NK-92 (cell line): ENCODE measurements around the gene ADARB2.

ENCODE experiments used
- DNase-seq: peaks from one replicate; lab custom pipeline; 2025; ENCODE audit not compliant: unreplicated experiment; lab: John Stamatoyannopoulos, UW

Gene ADARB2

GRCh38 chr10:1200866-1201807 is 536.2 kb downstream of the ADARB2 start:
- no peak for DNase-seq

DNA sequence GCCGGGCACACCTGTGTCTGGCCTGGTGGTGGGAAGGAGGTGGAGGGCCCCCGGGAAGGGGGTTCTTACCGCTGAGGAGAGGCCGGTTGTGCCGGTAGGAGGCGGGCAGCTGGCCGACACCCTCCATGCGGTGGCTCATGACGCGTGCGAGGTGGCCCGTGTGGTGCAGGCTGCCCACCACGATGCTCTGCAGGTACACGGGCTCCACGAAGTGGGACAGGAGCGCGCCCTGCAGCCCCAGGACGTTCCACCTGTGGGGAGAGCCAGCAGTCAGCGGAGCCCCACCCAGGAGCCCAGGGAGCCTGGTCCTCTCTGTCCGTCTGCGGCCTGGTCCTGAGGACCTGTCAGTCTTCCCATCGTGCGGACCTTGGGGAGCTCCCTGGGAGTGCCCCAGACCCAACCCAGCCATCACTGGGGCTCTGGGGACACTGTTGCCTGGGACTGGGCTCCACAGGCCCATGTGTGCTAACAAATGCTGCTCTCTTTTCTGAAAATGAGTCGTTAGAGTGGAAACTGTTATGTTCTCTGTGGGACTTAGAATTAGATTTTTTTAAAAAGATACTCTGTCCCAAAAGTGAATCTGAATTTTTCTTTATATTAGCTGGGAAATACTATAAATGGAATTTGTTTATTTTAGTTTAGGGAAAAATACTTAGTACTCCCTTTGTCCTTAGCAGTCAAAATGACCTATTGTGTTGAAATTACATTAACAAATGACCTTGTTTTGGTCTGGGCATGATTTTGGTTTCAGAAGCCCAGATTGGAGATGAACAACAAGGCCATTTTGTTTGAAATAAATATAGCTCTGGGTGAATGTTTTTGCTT is 537.2 kb downstream of the ADARB2 start:
- no peak for DNase-seq

DNA sequence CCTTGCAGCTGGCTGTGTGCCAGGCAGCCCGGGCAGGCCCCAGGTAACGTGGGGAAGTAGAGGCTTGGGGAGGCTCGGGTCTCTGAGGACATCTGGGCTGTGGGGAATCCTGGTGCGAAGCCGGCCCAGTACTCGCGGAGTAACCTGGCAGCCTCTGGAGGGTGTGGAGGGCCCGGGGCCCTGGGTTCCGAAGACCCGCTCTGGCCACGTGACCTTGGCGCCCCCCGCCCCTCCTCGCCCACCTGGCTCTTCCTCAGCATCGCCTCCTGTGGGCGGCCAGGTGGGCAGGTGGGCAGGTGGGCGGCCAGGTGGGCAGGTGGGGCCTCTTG is 538.0 kb downstream of the ADARB2 start:
- DNase-seq = no peak

GRCh38 chr10:1198453-1199344 is 538.6 kb downstream of the ADARB2 start:
- no peak for DNase-seq

- no peak for DNase-seq
These were observed 539.9 kb downstream of the ADARB2 start for GRCh38 chr10:1197384-1197783.

DNA sequence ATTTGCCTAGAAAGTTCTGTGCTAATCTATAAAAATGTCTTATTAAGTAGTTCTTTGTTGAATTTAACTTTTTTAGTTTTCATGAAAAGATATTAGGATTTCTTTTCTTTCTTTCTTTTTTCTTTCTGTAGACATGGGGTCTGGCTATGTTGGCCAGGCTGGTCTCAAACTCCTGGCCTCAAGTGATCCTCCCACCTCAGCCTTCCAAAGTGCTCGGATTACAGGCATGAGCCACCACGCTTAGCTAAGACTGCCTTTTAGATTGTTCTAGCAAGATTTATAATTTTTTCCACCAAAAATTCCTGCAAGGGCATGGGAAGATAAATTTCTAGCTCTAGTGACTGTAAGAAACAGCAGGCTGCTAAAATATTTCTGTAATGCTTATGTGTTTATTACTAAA is 540.7 kb downstream of the ADARB2 start:
- no peak for DNase-seq

GRCh38 chr10:1195828-1196227 is 541.5 kb downstream of the ADARB2 start:
- DNase-seq = no peak

GRCh38 chr10:1194161-1194560 is 543.2 kb downstream of the ADARB2 start:
- DNase-seq = no peak

GRCh38 chr10:1193561-1193960 is 543.8 kb downstream of the ADARB2 start:
- DNase-seq = no peak

DNA sequence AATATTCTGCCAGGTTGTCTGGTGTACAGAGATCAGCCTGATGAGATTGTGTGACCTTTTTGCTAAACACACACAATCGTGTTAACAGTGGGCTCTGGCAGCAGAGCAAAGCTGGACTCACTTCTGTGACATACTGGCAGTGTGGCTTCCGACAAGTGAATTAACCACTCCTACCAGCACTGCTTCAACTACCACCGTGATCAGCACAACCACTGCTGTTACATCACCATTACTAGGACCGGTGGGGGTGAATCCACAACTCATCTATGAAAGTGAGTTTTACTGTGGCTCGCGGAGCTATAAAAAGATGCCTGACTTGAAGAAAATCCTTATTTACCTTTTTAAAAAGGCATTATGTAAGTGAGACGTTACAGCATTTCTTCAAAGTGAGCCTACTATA is 545.6 kb downstream of the ADARB2 start:
- DNase-seq = no peak

GRCh38 chr10:1190791-1191490 is 546.4 kb downstream of the ADARB2 start:
- DNase-seq = no peak

GRCh38 chr10:1190052-1190395 is 547.3 kb downstream of the ADARB2 start:
- no peak for DNase-seq

DNA sequence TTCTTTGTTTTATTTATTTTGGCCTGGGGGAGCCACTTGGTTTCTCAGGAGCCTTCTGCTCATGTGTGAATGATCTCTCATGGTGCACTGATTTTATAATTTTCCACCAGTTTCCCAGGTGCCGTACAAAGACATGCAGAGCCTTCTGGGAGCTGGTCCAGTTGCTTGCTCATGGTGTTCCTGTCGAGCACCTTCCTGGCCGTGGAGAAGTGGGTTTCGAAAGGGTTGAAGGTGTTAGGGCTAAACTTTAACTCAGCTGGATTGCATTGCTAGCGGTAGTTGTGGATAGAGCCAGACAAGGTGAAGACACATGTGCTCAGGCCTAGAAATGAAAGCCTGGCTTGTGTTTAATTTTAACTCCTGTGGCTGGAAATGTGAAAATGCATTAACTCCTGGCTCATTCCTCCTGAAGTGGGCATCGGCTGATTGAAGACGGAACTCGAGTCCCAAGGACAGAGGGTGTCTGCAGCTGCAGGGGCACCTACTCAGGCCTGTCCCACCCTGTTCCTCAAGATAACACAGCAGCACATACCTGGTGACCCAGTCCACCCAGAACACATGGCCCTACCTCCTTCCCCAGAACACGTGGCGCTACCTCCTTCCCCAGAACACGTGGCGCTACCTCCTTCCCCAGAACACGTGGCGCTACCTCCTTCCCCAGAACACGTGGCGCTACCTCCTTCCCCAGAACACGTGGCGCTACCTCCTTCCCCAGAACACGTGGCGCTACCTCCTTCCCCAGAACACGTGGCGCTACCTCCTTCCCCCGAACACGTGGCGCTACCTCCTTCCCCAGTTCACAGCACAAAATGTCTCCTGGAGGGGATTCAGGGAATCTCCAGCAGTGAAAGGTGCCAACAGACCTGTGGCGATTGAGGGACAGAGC is 547.9 kb downstream of the ADARB2 start:
- DNase-seq = no peak

DNA sequence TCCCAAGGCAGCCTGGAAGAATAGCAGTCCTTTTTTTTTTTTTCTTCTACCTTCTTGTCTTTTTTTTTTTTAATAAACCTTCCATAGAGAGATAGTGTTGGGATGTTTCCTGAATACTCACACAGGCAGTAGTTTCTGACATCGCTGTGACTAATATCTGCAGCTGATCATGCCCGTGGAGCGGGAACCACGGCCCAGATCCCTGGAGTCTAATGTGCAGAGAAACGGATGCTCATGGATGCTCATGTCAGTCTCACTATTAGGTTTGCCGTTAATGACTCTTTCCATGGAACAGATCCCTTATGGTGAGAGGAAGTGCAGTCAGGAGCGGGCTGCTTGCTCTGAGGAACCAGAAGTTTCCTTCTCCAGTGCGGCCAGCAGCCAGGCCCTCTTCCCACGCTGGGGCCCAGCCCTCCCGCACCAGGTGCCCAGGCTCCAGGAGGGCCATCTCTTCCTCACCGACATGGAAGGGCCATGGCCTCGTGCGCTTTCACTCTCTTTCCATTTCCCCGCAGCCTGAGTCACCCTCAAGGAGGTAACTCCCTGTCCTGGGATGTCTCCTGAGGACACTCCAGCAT is 548.7 kb downstream of the ADARB2 start:
- DNase-seq = no peak

GRCh38 chr10:1187855-1188557 is 549.3 kb downstream of the ADARB2 start:
- no peak for DNase-seq

- DNase-seq = no peak
These were observed 550.0 kb downstream of the ADARB2 start for GRCh38 chr10:1187151-1187854.

DNA sequence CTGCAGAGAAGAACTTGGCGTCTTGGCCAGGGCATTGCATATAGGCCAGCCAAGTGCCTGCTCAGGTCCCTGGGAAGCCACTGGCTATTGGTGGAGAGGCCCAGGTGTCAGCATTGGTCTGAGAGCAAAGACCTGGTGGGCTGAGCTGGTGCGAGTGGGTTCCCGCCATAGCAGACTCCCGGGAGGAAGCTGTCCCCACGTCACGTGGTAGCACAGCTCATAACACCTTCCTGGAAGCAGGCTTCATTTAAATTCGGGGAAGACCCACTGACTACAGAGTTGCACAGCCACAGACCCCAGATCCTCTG is 550.7 kb downstream of the ADARB2 start:
- no peak for DNase-seq
